Ammon's horn (tissue), 1 donor: Measurements from ENCODE around the gene MAOB.
"Not testable (repeated sequence)": the region's sequence is repeated elsewhere in the genome, so short reads cannot be mapped to it uniquely, and the experiment has no call there.

ENCODE experiments used
- DNase-seq: peaks from one replicate; pipeline ENCODE4 v3.0.0-alpha.2; 2016; ENCODE audit warnings: low spot score

MAOB gene

DNA sequence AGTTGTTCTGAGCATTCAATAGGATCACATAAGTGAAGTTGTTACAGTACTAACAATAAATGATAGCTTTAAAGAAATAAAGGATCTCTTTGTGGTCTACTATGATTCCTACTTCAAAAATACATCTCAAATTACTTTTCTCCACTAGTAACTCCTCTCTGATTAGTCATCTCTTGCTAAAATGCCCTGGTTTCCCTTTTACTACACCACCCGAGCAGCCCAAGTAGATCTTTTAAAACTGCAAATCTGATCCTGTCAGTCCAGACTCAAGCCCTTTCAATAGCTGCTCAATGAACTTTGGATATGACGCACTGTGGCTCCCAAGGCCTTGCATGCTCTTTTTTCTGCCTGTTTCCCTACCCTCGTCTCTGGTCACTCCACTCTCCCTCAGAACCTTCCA is 128.6 kb downstream of the MAOB start:
- no peak for DNase-seq

DNA sequence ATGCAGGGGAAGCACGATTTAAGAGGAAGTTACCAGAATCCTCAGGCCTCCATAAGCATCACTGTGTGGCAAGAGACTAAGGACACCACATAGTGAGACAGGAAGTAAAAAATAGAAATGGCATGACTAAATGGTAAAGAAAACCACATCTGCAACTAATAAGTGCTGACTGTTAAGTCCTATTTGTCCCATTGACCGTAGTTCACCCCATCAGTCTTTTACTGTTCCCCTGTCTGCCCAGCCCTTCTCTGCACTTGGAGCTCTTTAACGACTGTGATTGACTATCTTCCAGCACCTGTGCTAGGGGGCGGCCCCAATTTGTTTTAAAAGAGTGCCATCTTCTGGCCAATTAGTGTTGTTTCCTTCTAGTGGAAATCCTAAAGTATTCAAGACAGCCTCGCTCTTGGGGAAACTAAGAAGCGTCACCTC is 132.0 kb downstream of the MAOB start:
- peak; percentile 59 for DNase-seq

DNA sequence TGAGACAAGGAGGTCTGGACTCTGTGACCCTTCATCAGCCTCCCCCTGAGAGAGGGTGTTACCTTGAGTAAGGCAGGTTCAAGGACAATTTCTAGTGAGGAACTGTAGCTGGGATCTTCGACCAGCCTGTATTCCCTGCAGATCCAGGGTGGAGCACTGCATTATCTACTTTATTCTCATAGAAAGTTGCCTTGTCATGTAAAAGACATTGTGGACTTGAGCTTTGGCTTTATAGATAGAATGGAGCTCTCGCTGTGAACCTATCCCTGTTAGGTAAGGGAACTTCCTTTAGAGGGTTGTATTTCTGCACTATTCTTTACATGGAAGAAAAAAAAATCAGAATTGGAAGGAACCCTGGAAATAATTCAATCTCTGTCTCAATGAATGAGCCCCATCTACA is 134.8 kb downstream of the MAOB start:
- DNase-seq = no peak

DNA sequence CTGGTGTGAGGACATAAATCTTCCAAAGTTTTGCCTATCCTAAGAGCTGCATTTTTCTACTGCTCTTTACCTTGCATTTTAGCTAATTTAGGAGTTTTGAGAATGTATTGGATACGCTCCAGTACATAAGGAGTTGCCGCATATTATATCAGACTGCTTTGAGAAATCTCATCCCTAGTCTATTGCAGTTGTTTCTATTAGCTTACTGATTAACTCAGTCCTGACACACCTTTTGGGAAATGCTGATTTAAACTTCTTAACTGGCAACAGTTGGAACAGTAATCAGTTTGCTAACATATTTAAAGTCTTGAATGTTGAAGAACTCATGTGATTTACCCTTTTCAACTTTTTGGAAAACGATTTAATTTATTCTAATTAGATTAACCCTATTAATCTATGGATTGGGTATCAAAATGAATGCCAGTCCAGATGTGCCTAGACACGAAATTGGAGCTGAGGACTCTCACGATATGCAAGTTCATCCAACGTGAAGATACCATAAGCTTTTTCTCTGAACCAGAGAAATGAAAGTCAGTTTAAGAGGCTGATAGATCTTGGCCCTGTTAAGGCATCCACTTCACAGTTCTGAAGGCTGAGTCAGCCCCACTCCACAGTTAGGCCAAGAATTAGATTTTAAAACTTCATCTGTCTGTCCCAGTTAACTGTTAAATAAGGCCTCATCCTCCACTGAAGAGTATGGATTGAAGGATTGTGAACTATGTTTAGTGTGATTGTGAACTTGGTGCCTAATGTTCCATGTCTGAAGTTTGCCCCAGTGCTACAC is 136.1 kb downstream of the MAOB start:
- no peak for DNase-seq

DNA sequence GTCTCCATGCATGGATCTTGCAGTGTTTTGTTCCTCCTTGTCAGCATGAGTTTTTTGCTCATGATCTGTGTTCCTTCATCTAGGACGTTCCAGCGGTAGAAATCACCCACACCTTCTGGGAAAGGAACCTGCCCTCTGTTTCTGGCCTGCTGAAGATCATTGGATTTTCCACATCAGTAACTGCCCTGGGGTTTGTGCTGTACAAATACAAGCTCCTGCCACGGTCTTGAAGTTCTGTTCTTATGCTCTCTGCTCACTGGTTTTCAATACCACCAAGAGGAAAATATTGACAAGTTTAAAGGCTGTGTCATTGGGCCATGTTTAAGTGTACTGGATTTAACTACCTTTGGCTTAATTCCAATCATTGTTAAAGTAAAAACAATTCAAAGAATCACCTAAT is 138.0 kb downstream of the MAOB start:
- DNase-seq = no peak

DNA sequence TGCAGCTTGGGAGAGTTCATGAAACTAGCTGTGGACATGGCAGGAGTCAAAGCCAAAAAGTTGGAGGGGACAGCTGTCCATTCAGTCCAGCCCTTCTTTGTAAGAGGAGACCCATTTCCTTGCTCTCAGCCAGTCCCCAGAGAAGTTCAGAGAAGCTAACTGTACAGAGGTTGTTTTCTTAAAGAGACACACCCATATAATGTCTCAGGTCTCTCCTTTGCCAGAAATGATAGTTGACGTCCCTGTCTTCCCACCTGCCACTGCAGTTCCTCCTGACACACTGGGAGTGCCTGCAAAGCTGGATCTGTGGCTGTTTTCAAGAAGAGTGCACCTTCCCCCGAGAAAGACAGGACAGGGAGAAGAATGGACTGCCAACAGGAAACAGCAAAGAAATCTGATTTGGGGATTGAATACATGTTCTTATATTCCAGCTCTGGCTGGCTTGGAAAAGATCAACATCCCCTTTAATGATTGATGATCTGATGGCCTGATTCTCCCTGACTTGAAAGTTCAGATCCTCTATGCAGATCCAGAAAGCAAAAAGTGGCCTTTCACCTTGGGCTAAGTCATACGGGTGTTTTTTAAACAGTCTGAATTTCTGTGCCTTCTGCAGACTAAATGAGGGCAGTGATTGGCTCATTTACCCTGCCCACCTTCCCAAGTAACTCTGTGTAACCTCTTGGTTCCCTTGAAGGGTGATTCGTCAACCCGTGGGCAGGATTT is 139.0 kb downstream of the MAOB start:
- no peak for DNase-seq

DNA sequence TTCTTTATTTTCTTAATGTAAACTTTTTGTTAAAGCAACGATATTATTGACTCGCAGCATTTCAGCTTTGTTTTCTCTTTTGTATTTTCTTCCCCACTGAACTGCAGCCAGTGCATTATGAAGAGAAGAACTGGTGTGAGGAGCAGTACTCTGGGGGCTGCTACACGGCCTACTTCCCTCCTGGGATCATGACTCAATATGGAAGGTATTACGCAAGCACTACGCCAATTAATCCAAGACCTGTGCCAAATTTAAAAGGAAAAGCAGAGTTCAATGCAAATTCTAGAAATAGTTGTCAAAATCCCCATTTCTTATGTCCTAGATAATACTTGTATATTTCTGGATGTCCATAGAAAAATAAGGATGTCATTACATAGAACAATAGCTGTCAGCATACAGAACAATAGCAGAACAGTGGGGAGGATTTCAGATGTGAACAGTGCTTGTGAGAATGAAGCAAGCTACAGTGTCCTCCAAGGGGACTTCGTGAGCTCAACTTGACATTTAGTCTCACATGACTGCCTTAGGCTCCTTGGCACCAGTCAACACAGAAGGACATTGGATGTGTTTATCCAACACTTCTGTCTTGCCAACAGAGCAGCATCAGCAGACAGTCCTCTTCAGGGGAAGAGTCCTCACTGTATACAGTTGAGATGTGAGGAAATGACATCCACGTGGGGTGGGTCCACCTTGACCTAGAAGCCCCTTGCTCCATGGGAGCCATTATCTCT is 140.2 kb downstream of the MAOB start:
- peak; percentile 3 for DNase-seq

DNA sequence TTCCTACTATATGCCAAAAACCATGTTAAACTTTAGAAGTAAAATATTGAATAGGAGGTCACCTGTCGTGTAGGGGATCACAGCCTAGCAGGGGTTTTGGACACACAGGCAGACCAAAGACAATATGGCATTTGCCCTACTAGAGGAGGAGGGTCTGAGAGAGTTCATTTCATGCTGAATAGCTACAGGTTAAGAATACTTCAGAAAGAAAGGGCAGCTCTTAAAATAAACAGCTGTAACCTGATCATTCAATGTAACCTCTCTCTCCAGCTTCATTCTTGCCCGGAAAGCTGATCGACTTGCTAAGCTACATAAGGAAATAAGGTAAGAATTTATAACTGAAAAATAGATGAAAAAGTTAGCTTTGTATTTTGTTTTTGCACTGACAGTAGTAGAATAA is 146.3 kb downstream of the MAOB start:
- no peak for DNase-seq

DNA sequence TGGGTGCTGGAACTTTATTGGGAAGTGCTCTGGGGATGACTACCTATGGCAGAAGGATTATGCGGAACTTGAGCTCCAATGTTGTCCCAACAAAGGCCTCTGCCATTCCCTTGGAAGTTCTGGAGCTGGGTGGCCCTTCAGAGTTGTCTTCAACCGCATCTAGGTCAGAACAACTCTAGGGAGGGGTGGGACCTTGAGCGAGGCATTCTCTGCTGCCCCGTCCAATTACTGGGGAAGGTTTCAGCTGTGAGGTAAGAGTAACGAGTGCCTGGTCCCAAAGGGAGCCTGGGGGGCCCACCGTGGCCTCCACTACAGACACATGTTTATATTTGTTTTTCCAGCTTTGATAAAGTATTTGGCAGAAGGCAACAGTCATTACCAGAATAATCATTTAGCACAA is 146.7 kb downstream of the MAOB start:
- DNase-seq = no peak

DNA sequence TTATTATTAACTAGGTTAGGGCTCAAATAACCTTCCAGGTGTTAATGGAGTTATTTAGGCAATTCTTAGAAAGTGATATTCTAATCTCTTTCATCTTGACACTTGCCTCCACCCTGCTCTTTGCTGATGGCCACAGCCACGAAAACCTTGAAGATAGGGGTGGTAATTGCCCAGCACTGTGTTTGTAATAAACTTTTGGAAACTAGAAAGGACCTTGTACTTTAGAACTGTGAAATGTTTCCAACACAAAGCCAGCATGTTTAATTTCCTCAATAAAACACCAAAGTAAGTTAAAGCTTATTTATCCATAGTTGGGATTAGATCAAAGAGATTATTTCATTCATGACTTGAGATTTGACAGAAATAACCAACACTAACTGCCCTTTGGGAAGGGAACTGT is 147.8 kb downstream of the MAOB start:
- no peak for DNase-seq

DNA sequence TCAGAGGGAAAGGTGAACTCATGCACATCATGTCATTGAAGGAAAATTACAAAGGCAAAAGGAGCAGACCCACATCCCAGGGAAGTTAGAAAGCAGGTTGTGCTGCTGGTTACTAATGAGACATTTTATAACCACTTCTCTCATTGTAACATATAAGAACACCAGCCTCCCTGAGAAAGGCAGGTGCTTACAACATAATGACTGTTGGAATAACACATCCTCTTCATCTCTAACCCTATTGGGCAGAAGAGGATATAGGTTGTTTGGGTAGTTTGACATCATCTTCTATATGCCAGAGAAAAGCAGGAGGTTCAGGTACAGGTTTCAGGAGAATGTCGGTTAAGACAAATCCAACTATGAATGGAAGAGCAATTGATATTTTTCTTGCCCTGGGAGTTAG is 148.6 kb downstream of the MAOB start:
- DNase-seq = no peak

DNA sequence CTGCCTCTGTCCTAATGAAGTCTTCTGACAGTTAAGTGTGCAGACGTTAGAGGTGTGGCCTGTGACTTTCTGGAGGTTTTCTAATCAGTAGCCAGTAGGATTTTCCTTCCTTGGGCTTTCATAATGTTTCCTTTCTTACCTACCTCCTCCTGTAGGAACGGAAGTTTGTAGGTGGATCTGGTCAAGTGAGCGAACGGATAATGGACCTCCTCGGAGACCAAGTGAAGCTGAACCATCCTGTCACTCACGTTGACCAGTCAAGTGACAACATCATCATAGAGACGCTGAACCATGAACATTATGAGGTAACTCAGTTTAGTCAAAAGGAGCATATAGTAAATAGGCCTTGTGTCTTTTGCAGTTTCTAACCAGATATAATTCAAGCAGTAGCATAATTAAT is 151.2 kb downstream of the MAOB start:
- no peak for DNase-seq

DNA sequence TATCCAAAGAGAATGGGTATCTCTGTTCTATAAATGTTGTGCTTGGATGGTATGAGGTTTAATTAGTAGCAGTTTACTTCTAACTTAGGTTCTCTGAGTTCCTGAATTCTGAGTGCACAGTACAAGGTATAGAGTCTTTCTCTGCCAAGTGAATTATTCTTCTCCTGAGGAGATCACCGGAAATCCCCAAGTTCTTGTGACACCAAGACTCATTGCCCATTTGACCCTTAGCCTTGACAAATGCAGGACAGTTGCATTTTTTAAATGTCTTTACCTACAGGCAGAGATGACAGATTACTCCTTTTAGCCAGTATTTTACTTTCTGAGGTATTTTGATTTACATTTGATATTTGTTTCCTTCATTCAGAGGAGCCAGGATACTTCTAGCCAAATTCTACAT is 153.3 kb downstream of the MAOB start:
- DNase-seq = no peak

DNA sequence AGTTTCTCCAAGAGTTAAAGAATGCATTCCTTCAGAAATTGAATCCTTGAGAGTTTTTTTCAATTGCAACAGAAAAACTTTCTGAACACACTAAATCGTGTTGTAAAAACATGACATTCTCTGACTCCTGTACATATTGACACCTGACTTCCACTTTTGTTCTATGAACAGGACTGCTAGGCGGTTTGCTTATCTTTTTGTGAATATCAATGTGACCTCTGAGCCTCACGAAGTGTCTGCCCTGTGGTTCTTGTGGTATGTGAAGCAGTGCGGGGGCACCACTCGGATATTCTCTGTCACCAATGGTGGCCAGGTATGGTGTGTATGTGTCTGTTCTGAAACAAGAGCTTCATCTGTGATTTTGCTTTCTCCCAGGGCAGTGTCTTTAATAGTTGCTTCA is 154.2 kb downstream of the MAOB start:
- no peak for DNase-seq

DNA sequence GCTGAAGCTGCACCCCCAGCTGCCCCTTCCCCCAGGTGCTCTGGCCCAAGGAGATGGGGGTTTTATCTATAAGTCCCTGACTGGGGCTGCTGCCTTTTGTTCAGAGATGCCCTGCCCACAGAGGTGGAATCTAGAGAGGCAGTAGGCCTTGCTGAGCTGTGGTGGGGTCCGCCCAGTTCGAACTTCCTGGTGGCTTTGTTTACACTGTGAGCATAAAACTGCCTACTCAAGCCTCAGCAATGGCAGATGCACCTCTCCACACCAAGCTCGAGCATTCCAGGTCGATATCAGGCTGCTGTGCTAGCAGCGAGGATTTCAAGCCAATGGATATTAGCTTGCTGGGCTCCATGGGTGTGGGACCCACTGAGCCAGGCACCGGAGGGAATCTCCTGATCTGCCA is 155.0 kb downstream of the MAOB start:
- DNase-seq = not testable (repeated sequence)

DNA sequence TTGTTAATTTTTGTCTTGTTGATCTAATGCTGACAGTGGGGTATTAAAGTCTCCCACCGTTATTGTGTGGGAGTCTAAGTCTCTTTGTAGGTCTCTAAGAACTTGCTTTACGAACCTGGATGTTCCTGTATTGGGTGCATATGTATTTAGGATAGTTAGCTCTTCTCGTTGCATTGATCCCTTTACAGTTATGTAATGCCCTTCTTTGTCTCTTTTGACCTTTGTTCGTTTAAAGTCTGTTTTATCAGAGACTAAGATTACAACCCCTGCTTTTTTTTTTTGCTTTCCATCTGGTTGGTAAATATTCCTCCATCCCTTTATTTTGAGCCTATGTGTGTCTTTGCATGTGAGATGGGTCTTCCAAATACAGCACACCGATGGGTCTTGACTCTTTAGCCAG is 157.0 kb downstream of the MAOB start:
- DNase-seq = not testable (repeated sequence)

DNA sequence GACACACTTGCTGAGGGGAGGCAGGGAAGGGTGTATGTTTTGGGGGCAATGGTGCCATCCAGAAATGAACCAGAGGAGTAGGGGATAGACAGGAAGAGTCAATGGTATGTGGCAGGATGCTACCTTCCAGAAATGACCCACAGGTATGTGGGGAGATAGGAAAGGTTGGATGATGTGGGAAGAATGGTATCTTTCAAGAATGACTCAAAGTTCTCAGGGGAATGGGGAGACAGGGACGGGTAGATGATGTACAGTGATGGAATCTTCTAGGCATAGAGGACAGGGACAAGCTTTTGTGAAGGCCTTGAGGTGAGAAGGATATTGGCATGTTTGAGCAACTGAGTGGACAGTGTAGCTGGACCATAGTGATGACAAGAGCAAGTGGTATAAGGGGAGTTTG is 161.3 kb downstream of the MAOB start:
- DNase-seq = no peak

DNA sequence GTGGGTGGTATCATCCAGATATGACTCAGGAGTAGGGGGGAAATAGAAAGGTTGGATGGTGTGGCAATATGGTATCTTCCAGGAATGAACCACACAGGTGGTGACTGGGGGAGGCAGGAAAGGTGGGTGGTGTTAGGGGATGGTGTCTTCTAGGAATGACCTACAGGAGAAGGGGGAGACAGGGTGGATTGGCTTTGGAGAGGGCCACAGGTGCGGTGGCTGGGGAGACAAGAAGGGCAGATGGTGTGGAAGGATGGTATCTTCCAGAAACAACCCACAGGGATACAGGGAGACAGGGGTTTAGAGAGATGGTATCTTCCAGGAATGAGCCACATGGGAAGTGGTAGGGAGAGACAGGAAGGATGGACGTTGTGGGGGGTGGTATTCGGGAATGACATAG is 162.2 kb downstream of the MAOB start:
- DNase-seq = no peak

DNA sequence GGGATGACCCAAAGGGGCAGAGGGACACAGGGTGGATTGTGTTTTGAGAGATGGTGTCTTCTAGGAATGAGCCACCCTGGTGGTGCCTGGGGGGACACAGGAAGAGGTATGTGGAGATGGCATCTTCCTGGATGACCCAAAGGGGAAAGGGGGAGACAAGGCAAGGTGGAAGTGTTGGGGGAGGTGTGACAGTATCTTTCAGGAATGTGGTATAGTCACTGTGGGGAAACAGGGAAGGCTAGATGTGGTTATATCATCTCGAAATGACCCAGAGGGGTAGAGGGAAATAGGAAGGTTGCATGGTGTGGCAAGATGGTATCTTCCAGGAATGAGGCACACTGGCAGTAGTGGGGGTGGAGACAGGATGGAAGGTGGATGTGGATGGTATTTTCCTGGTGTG is 163.3 kb downstream of the MAOB start:
- DNase-seq = no peak

DNA sequence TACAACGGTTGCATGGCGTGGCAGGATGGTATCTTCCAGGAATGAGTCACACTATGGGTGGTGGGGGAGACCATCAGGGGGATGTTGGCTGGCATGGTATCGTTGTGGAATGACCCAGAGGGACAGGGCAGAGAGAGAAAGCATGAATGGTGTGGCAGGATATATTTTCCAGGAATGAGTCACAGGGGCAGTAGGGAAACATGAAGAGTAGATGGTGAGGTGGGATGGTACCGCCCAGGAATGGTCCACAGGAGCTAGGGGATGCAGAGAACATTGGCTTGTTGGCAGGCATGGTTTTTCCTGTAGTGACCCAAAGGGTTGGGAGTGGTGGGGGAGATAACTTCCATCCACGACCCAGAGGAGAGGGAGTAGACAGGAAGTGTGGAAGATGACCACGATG is 163.7 kb downstream of the MAOB start:
- DNase-seq = no peak

DNA sequence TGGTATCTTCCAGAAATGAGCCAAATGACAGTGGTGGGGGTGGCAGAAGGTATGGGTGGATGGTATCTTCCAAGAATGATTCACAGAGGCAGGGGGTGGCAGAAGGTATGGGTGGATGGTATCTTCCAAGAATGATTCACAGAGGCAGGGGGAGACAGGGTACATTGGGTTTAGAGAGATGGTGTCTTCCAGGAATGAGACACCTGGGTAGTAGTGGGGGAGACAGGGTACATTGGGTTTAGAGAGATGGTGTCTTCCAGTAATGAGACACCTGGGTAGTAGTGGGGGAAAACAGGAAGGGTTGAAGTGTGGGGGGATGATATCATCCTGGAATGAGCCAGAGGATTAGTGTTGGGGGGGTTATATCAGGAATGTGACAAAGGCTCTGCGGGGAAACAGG is 164.2 kb downstream of the MAOB start:
- DNase-seq = no peak

DNA sequence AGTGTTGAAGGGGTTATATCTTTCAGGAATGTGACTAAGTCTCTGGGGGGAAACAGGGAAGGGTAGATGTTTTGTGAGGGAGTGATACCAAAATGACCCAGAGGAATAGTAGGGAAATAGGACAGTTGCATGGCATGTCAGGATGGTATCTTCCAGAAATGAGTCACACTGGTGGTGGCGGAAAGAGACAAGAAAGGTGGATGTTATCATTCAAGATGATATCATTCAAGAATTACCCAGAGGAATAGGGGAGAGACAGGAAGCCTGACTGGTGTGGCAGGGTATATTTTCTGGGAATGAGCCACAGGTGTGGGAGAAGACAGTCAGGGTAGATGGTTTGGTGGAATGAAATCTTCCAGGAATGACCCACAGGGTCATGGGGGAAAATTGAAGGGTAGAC is 165.1 kb downstream of the MAOB start:
- DNase-seq = no peak

DNA sequence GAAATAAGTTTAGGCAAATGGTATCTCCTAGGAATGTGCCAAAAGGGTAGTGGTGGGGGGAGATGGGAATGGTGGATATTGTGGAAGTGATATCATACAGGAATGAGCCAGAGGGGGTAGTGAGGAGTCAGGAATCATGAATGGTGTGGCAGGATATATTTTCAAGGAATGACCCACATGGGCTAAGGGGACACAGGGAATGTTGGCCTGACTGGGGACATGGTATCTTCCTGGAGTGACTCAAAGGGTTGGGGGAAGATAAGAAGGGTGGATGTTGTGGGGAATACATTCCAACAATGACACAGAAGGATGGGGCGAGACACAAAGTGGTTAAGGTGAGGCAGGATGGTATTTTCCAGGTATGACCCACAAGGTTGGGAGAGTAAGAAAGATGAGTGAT is 165.6 kb downstream of the MAOB start:
- DNase-seq = no peak
